Skeletal muscle cell (primary cell): ENCODE data around the gene GASK1A.
"Not testable (repeated sequence)": the region's sequence is repeated elsewhere in the genome, so short reads cannot be mapped to it uniquely, and the experiment has no call there.

Experiments
- DNase-seq: peaks from one replicate; pipeline ENCODE4 v3.0.0-alpha.2; 2010; ENCODE audit warnings: low read depth
- H3K4me3 ChIP-seq: 2 replicates; pipeline ENCODE4 v1.5.1; 2011; ENCODE audit warnings: low read depth, mild to moderate bottlenecking, control low read depth, low read length, moderate library complexity

The GASK1A gene

GRCh38 chr3:43025423-43025822 is 46.3 kb downstream of the GASK1A start:
- no peak for DNase-seq
- H3K4me3 ChIP-seq = no peak overlapping the region

GRCh38 chr3:43028001-43028400 is 48.9 kb downstream of the GASK1A start:
- no peak for DNase-seq
- H3K4me3 ChIP-seq = no peak overlapping the region

- no peak overlapping the region for H3K4me3 ChIP-seq
- DNase-seq = no peak
These were observed 49.8 kb downstream of the GASK1A start for GRCh38 chr3:43028678-43029490.

- H3K4me3 ChIP-seq = no peak overlapping the region
- no peak for DNase-seq
These were observed 51.2 kb downstream of the GASK1A start for GRCh38 chr3:43030162-43030935.

GRCh38 chr3:43031485-43031884 is 52.4 kb downstream of the GASK1A start:
- no peak for DNase-seq
- no peak overlapping the region for H3K4me3 ChIP-seq

- no peak for DNase-seq
- no peak overlapping the region for H3K4me3 ChIP-seq
These were observed 52.9 kb downstream of the GASK1A start for GRCh38 chr3:43031889-43032545.

- H3K4me3 ChIP-seq = no peak overlapping the region
- no peak for DNase-seq
These were observed 53.8 kb downstream of the GASK1A start for GRCh38 chr3:43032646-43033628.

- H3K4me3 ChIP-seq = no peak overlapping the region
- no peak for DNase-seq
These were observed 55.1 kb downstream of the GASK1A start for GRCh38 chr3:43034200-43034599.

GRCh38 chr3:43034911-43035310 is 55.8 kb downstream of the GASK1A start:
- no peak for DNase-seq
- H3K4me3 ChIP-seq = no peak overlapping the region

GRCh38 chr3:43035801-43036365 is 56.8 kb downstream of the GASK1A start:
- DNase-seq = no peak

GRCh38 chr3:43036621-43037423 is 57.7 kb downstream of the GASK1A start:
- DNase-seq = no peak
- no peak overlapping the region for H3K4me3 ChIP-seq

More at GRCh38 chr3:43035801-43036365, 56.8 kb downstream of the GASK1A start:
- no peak overlapping the region for H3K4me3 ChIP-seq

GRCh38 chr3:43038010-43038409 is 58.9 kb downstream of the GASK1A start:
- DNase-seq = no peak
- H3K4me3 ChIP-seq = no peak overlapping the region

- H3K4me3 ChIP-seq = no peak overlapping the region
- no peak for DNase-seq
These were observed 62.4 kb downstream of the GASK1A start for GRCh38 chr3:43041517-43041916.

- DNase-seq = no peak
- H3K4me3 ChIP-seq = no peak overlapping the region
These were observed 64.1 kb downstream of the GASK1A start for GRCh38 chr3:43043071-43043766.

GRCh38 chr3:43043793-43044192 is 64.7 kb downstream of the GASK1A start:
- H3K4me3 ChIP-seq = no peak overlapping the region
- DNase-seq = no peak

GRCh38 chr3:43045079-43045478 is 66.0 kb downstream of the GASK1A start:
- DNase-seq, H3K4me3 ChIP-seq: not testable (repeated sequence)

GRCh38 chr3:43046583-43046982 is 67.5 kb downstream of the GASK1A start:
- no peak for DNase-seq
- no peak overlapping the region for H3K4me3 ChIP-seq
